Hepatocyte (in vitro differentiated cells): ENCODE measurements around the gene OLIG2. TPM values are rescaled to one million over a fixed set of nuclear protein-coding genes. Genes with fewer than 3 reads are reported as not detected.

Experiments
- DNase-seq: peaks from one replicate; pipeline ENCODE4 v3.0.0-alpha.2; 2016; ENCODE audit warnings: low spot score
- H2AFZ ChIP-seq: fragments of 200-600 bp; sonication (generic); 2 replicates; pipeline ENCODE4 v1.6.0; 2016; ENCODE audit warnings: antibody characterized with exemption, mild to moderate bottlenecking
- H3K27ac ChIP-seq: fragments of 200-600 bp; sonication (generic); 2 replicates; pipeline ENCODE4 v1.5.1; 2016; ENCODE audit warnings: mild to moderate bottlenecking
- H3K27me3 ChIP-seq: fragments of 200-600 bp; sonication (generic); 2 replicates; pipeline ENCODE4 v1.6.1; 2016
- H3K36me3 ChIP-seq: fragments of 200-600 bp; sonication (generic); replicated peaks from 2 replicates; pipeline ENCODE4 v1.5.1; 2016; ENCODE audit warnings: low read depth; ENCODE audit not compliant: insufficient read depth
- H3K4me1 ChIP-seq: fragments of 200-600 bp; sonication (generic); 2 replicates; pipeline ENCODE4 v1.5.1; 2016; ENCODE audit warnings: mild to moderate bottlenecking, moderate library complexity; ENCODE audit not compliant: insufficient read depth
- H3K4me2 ChIP-seq: fragments of 200-600 bp; sonication (generic); 2 replicates; pipeline ENCODE4 v1.6.0; 2016
- H3K4me3 ChIP-seq: fragments of 200-600 bp; sonication (generic); 2 replicates; pipeline ENCODE4 v1.5.1; 2016; ENCODE audit warnings: mild to moderate bottlenecking
- H3K79me2 ChIP-seq: fragments of 200-600 bp; sonication (generic); 2 replicates; pipeline ENCODE4 v1.6.0; 2017; ENCODE audit warnings: mild to moderate bottlenecking
- H3K9me2 ChIP-seq: fragments of 200-600 bp; sonication (generic); replicated peaks from 2 replicates; pipeline ENCODE4 v1.6.0; 2017; ENCODE audit warnings: mild to moderate bottlenecking; ENCODE audit not compliant: insufficient read depth
- H3K9me3 ChIP-seq: fragments of 200-600 bp; sonication (generic); 2 replicates; pipeline ENCODE4 v1.5.1; 2016; ENCODE audit warnings: low read depth, mild to moderate bottlenecking
- H4K20me1 ChIP-seq: fragments of 200-600 bp; sonication (generic); 2 replicates; pipeline ENCODE4 v1.6.0; 2016; ENCODE audit warnings: mild to moderate bottlenecking; ENCODE audit not compliant: insufficient read depth, poor library complexity, severe bottlenecking
- EZH2 ChIP-seq: fragments of 200-600 bp; sonication (generic); IDR thresholded peaks from 2 replicates; pipeline ENCODE4 v1.6.1; 2016; ENCODE audit warnings: antibody characterized with exemption, mild to moderate bottlenecking, borderline replicate concordance
- EZH2phosphoT487 ChIP-seq: fragments of 200-600 bp; sonication (generic); IDR thresholded peaks from one replicate; pipeline ENCODE4 v1.6.1; 2018; ENCODE audit warnings: antibody characterized with exemption, mild to moderate bottlenecking, low read depth, moderate library complexity; ENCODE audit not compliant: unreplicated experiment, severe bottlenecking
- WGBS: methylation state at CpG from one replicate; pipeline ENCODE4 v1.1.6; 2016; ENCODE audit warnings: low lambda C conversion rate; ENCODE audit errors: missing lambda C conversion rate; 5-methylcytosine and 5-hydroxymethylcytosine counted together
- polyA plus RNA-seq: library from polyadenylated mRNA; unstranded; fragments of >200 nt; fragmentation: Nextera tagmentation; extraction: Ambion mirVana; gene quantifications from 2 replicates; pipeline ENCODE4 v1.2.1, GENCODE V29; 2016
- total RNA-seq: library from RNA; depleted of rRNA; stranded (reverse); fragments of >200 nt; gene quantifications from 2 replicates; pipeline ENCODE4 v1.2.3, GENCODE V29; 2014
- TF ChIP-seq, protein P1 (sequence below): fragments of 200-600 bp; sonication (generic); IDR thresholded peaks from 2 replicates; pipeline ENCODE4 v1.5.1; 2016; ENCODE audit warnings: antibody characterized with exemption, mild to moderate bottlenecking; ENCODE audit not compliant: poor library complexity

The OLIG2 gene
- total and polyA plus RNA-seq, 2 experiments from 2014 or later: not detected

DNA sequence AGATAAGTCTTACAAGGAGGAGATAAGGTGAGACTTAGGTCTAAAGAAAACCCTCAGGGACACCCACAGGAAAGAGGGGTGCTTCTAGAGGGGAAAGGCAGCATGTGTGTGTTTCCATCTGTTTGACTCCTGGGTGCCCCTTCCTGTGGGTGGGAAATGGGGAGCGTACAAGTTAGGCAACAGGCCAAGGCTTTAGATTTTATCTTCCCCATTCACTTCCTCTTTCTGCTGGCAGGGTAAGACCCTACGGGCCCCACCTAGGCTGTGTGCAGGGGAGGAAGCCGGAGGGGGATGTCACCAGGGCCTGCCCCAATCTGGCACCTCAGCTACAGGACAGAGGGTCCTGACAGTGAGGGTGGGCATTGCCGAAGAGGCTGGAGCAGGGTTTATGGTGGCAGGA, 41.7 kb downstream of the OLIG2 start:
- H3K9me2 ChIP-seq: no peaks in the 10 kb centered on the region
- TF ChIP-seq, protein P1, sequence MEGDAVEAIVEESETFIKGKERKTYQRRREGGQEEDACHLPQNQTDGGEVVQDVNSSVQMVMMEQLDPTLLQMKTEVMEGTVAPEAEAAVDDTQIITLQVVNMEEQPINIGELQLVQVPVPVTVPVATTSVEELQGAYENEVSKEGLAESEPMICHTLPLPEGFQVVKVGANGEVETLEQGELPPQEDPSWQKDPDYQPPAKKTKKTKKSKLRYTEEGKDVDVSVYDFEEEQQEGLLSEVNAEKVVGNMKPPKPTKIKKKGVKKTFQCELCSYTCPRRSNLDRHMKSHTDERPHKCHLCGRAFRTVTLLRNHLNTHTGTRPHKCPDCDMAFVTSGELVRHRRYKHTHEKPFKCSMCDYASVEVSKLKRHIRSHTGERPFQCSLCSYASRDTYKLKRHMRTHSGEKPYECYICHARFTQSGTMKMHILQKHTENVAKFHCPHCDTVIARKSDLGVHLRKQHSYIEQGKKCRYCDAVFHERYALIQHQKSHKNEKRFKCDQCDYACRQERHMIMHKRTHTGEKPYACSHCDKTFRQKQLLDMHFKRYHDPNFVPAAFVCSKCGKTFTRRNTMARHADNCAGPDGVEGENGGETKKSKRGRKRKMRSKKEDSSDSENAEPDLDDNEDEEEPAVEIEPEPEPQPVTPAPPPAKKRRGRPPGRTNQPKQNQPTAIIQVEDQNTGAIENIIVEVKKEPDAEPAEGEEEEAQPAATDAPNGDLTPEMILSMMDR: no peak
- TF ChIP-seq EZH2 (no peak), EZH2phosphoT487 (no peak)
- no peak overlapping the region for H3K4me3 ChIP-seq
- H3K9me3 ChIP-seq: peaks cover 7% of the 10 kb centered on the region
- H3K27me3 ChIP-seq: peaks cover 90% of the 10 kb centered on the region
- WGBS: 75% methylated on average over 4 of the region's 4 CpGs
- H3K27ac ChIP-seq: no peak overlapping the region
- H3K79me2 ChIP-seq: no peaks in the 10 kb centered on the region
- DNase-seq: no peak
- no peak overlapping the region for H3K4me2 ChIP-seq
- H2AFZ ChIP-seq: no peak overlapping the region
- no peaks in the 10 kb centered on the region for H3K36me3 ChIP-seq
- peaks cover 18% of the 10 kb centered on the region for H3K4me1 ChIP-seq
- no peaks in the 10 kb centered on the region for H4K20me1 ChIP-seq

DNA sequence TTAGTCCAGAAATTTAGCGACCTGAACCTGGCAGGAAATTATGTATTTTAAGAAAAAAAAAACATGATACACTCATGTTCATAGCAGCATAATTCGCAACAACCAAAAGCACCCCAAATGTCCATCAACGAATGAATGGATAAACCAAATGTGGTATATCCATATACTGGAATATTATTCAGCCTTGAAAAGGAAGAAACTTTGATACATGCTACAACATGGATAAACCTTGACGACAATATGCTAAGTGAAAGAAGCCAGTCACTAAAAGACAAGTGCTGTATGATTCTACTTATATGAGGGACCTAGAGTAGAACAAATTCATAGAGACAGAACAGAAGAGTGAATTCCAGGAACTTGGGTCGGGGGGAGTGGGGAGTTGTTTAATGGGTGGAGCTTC, 43.5 kb downstream of the OLIG2 start:
- Histone ChIP-seq H3K4me2 (peak overlapping the region; percentile 91), H3K9me3 (peaks cover 7% of the 10 kb centered on the region), H3K27me3 (peaks cover 97% of the 10 kb centered on the region), H3K9me2 (no peaks in the 10 kb centered on the region), H3K79me2 (no peaks in the 10 kb centered on the region), H3K36me3 (no peaks in the 10 kb centered on the region), H3K27ac (no peak overlapping the region), H2AFZ (no peak overlapping the region), H3K4me3 (no peak overlapping the region), H4K20me1 (no peaks in the 10 kb centered on the region), H3K4me1 (peaks cover 18% of the 10 kb centered on the region)
- TF ChIP-seq EZH2 (no peak), EZH2phosphoT487 (no peak)
- TF ChIP-seq, protein P1: no peak
- WGBS: 75% methylated on average over 5 of the region's 5 CpGs
- DNase-seq: no peak

DNA sequence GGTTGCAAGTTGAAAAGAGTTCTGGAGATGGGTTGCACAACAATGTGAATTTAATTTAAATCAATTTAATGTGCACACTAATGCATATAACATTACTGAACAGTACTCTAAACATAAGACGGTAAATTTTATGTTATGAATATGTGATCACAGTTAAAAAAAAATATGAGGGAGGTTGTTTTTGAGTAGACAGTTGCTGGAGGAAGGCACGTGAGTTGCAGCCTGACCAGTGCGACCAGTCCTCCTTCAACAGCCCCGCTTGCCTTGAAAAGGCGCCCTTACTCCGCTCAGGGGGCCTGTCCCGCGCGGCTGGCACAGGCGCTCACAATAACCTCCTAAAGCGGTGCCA, 43.9 kb downstream of the OLIG2 start:
- peaks cover 97% of the 10 kb centered on the region for H3K27me3 ChIP-seq
- H3K4me2 ChIP-seq: peak overlapping the region; percentile 91
- H3K36me3 ChIP-seq: no peaks in the 10 kb centered on the region
- no peaks in the 10 kb centered on the region for H3K79me2 ChIP-seq
- H3K9me3 ChIP-seq: peaks cover 7% of the 10 kb centered on the region
- peak overlapping the region; percentile 10 for H3K4me3 ChIP-seq
- peaks cover 18% of the 10 kb centered on the region for H3K4me1 ChIP-seq
- DNase-seq: no peak
- no peak overlapping the region for H2AFZ ChIP-seq
- no peaks in the 10 kb centered on the region for H4K20me1 ChIP-seq
- no peak overlapping the region for H3K27ac ChIP-seq
- WGBS: 3% methylated on average over 11 of the region's 11 CpGs
- no peaks in the 10 kb centered on the region for H3K9me2 ChIP-seq
- TF ChIP-seq EZH2phosphoT487 (no peak), EZH2 (no peak)
- TF ChIP-seq, protein P1: no peak
